A549 (cell line): ENCODE measurements around the gene CLDN34.

ENCODE experiments used
- BCL3 ChIP-seq: fragments of >200 bp; sonication (Bioruptor Twin); formaldehyde crosslinking; IDR thresholded peaks from 3 replicates; pipeline ENCODE4 v1.6.1; 2016
- CEBPB ChIP-seq, 2 experiments: fragments of >200 bp in 1 of 2; sonication (Bioruptor Twin) in 1 of 2; formaldehyde crosslinking in 1 of 2; IDR thresholded peaks; 2 replicates each; pipeline ENCODE4 v1.6.1; 2012 to 2016
- EP300 ChIP-seq, 2 experiments: fragments of >200 bp; sonication (Bioruptor Twin); formaldehyde crosslinking; IDR thresholded peaks; 2 replicates in 1 of 2; 3 replicates in 1 of 2; pipeline ENCODE4 v1.6.1; 2016 to 2017
- MAFK ChIP-seq: fragments of 450-650 bp; IDR thresholded peaks from 2 replicates; pipeline ENCODE4 v1.6.1; 2014; ENCODE audit not compliant: partially characterized antibody
- MAX ChIP-seq: IDR thresholded peaks from 2 replicates; pipeline ENCODE4 v1.6.1; 2012
- MYC ChIP-seq: IDR thresholded peaks from 2 replicates; pipeline ENCODE4 v1.6.1; 2012; ENCODE audit warnings: mild to moderate bottlenecking, inconsistent platforms, low read length, improper control_type of control experiment, borderline replicate concordance
- NFE2L2 ChIP-seq: fragments of 150-350 bp; conservative IDR thresholded peaks from 2 replicates; pipeline ENCODE4 v1.6.1; 2014; ENCODE audit warnings: low read length
- PHF8 ChIP-seq: fragments of 200-600 bp; sonication (generic); IDR thresholded peaks from 2 replicates; pipeline ENCODE4 v1.6.1; 2016; ENCODE audit warnings: low read depth, mild to moderate bottlenecking, antibody characterized with exemption, moderate library complexity, borderline replicate concordance
- POLR2A ChIP-seq: IDR thresholded peaks from 2 replicates; pipeline ENCODE4 v1.6.1; 2012; ENCODE audit warnings: mild to moderate bottlenecking, low read length
- REST ChIP-seq: fragments of 200-600 bp; sonication (generic); IDR thresholded peaks from 2 replicates; pipeline ENCODE4 v1.6.1; 2016; ENCODE audit warnings: antibody characterized with exemption, mild to moderate bottlenecking, moderate library complexity

GRCh38 chrX:9966775-9967408 is at the start of gene CLDN34:
- no peak for TF ChIP-seq NFE2L2
- TF ChIP-seq MYC = no peak
- no peak for TF ChIP-seq MAX
- TF ChIP-seq EP300 (IDR thresholded peaks at IDR 0.05) = no peak
- TF ChIP-seq CEBPB (IDR thresholded peaks at IDR 0.05) = no peak
- no peak for TF ChIP-seq REST
- TF ChIP-seq POLR2A = no peak
- TF ChIP-seq PHF8 = no peak
- TF ChIP-seq BCL3 = no peak
- TF ChIP-seq MAFK = no peak
